GM08714 (cell line): Measurements from ENCODE around the gene CNTFR.
"Not testable (repeated sequence)": the region's sequence is repeated elsewhere in the genome, so short reads cannot be mapped to it uniquely, and the experiment has no call there.

Source experiments
- H3K4me3 ChIP-seq: fragments of 200-500 bp; sonication (Bioruptor generic); 2 replicates; pipeline ENCODE4 v1.5.1; 2014; ENCODE audit warnings: mild to moderate bottlenecking, low read length, inconsistent platforms
- ZNF274 ChIP-seq: IDR thresholded peaks from 2 replicates; pipeline ENCODE4 v1.6.1; 2012; ENCODE audit warnings: mild to moderate bottlenecking, low read depth, low read length

Gene CNTFR, protein sequence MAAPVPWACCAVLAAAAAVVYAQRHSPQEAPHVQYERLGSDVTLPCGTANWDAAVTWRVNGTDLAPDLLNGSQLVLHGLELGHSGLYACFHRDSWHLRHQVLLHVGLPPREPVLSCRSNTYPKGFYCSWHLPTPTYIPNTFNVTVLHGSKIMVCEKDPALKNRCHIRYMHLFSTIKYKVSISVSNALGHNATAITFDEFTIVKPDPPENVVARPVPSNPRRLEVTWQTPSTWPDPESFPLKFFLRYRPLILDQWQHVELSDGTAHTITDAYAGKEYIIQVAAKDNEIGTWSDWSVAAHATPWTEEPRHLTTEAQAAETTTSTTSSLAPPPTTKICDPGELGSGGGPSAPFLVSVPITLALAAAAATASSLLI

DNA sequence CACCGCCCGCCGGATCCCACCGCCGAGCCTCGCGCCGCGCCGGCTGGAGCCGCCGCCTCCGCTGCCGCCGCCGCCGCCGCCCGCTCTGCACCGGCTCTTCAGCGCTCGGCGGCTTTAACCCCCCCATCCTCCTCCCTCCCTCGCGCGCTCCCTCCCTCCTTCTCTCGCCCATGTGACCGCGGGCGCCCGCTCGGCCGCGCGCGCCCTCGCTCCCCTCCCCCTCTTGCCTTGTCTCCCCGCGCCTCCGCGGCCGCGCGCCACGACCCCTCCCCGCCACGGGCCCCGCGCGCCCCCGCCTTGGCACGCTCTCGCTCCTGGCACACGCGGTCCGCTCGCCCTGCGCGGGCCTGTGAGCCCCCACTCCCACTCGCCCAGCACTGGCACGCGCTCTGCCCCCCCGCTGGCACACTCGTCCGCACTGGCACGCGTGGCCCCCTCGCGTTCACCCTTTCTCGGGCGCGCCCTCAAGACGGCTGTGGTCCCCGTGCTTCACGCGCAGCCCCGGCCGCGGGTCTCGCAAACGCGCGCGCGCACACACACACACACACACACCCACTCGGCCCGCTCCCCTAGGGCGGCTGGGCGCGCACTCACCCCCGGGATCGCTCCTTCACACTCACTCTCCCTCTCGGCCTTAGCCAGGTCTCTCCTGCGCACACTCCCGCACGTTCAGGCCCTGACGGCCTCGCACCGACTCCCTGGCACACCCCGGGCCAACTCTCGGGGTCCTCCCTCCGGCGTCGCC lies at the start of gene CNTFR:
Gene CNTFR (minus strand): TSS at position 89 of the 745 bp plus-strand sequence. CDS start 20,743 bp downstream, outside the sequence.
- H3K4me3 ChIP-seq, result no peak within 1 kb of the TSS

DNA sequence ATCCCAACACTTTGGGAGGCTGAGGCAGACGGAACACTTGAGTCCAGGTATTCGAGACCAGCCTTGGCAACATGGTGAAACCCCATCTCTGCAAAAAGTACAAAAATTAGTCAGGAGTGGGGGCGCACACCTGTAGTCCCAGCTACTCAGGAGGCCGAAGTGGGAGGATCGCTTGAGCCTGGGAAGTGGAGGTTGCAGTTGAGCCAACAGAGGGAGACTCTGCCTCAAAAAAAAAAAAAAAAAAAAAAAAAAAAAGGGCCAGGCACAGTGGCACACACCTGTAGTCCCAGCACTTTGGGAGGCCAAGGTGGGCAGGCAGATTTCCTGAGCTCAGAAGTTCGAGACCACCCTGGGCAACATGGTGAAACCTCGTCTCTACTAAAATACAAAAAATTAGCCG lies 49.8 kb upstream of the CNTFR start:
- H3K4me3 ChIP-seq, result not testable (repeated sequence)

More for the DNA sequence above, at the start of gene CNTFR:
- no peak for TF ChIP-seq ZNF274

DNA sequence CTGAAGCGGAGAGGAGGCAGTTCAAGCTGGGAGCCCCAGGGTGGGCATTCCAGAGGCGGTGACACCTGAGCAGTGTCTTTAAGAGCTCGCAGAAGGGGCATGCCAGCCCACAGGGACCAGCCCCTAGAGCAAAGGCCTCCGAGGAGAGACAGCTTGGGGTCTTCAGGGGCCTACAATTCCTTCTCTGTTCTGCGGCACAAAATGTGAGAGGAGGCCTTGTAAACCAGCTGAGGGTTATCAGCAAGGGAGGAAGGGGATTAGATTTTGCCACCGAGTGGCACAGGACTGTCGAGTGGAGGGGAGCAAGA lies 48.6 kb upstream of the CNTFR start:
- TF ChIP-seq ZNF274, result no peak
- H3K4me3 ChIP-seq, result peak overlapping the region; percentile 66; the same call in 1 of the 2 replicates

DNA sequence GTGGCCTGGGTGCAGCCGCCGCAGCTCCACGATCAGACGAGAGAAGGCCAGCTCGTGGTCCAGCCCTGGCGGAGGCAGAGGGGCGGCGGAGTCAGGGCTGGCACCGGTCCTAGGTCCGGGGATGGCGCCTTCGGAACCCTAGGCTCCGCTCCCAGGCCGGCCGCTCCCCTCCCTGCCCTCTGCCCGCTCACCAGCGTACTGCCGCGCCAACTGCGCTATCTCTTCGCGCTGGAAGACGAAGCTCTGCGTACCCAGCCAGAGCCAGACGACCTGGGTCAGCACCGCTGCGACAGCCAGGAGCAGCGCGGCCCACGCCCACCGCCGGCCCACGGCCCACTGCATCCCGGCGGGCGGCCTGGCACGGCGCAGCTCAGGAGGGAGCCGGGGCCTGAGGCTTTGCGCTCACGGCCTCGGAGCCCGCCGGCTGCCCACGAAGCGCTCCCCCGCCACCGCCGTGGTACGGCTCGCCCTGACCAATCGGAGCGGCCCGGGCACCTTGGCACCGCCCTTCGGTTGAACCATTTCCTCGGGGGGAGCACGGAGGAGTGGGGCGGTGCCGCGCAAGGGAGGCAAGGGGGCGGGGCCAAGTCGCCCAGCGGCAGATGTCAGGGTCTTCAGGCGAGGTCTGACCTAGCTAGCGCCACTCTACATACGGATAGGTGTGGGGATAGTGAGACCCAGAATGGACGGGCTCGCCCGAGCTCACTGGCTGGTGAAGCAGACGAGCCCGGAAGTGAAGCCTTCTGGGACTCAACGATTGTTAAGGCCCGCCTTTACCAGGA lies 48.0 kb upstream of the CNTFR start, which contains the start of gene SIGMAR1:
Gene SIGMAR1 (minus strand): TSS at position 432 of the 782 bp plus-strand sequence. CDS start 90 bp downstream, at position 342.
- H3K4me3 ChIP-seq, result peak within 1 kb of the TSS; percentile 66; the same call in 1 of the 2 replicates
- TF ChIP-seq ZNF274, result no peak

DNA sequence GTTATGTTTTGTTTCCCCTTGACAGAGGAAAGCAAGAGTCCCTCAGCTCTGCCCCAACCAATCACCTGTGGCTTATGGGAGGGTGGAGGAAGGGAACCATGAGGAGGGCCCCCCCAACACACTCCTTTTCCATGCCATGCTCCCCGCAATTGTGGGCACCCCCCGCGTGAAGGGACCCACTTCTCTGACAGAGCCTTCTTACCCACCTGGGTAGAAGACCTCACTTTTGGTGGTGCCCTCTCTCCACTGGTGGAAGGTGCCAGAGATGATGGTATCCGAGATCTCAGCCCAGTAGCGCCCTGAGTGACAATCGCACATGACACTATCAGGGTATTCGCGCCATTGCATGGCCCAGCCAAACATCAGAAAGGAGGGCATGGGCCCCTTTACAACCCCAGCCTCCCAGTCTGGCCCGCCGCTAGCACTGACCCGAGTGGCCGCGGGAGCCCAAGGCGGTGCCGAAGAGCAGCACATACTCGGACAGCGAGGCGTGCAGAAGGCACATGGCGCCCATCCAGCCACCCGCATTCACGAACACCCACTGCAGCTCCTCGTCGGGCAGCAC lies 47.3 kb upstream of the CNTFR start:
- TF ChIP-seq ZNF274, result no peak
- H3K4me3 ChIP-seq, result peak overlapping the region; percentile 66; the same call in 1 of the 2 replicates

GRCh38 chr9:34635556-34635955 lies 46.0 kb upstream of the CNTFR start:
- TF ChIP-seq ZNF274, result no peak
- H3K4me3 ChIP-seq, result no peak overlapping the region

DNA sequence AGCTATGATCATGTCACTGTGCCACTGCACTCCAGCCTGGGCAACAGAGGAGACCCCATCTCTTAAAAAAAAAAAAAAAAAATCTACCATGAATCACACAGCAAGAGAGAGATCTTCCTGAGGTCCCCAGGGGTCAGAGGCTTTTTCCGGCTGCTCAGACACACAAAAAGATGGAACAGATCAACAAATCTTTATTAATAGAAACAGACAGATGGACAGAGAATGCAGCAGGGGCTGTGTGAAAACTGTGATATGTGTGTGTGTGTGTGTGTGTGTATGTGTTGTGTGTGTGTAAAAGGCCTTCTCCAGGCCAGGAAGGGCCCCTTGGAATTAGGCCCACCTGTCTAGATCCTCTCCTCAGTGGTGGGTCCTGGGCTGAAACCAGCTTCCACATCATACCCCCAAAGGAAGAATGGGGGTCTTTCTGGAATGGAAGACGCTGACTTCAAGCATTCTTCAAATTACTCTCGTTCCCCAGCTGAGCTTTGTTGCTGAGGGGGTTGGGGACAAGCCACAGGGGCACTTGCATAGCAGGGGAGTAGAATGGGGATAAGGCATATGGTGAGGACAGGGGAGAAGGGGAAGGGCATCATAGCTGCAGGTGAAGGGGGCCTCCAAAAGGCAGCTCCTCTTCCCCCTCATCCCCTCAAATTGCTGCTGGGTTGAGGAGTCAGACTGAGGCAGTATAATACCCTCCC lies 45.2 kb upstream of the CNTFR start:
- no peak overlapping the region for H3K4me3 ChIP-seq
- TF ChIP-seq ZNF274, result no peak

- TF ChIP-seq ZNF274, result no peak
- no peak overlapping the region for H3K4me3 ChIP-seq
Measured at GRCh38 chr9:34633851-34634550, 44.5 kb upstream of the CNTFR start.

- TF ChIP-seq ZNF274, result no peak
- no peak overlapping the region for H3K4me3 ChIP-seq
Measured at GRCh38 chr9:34633166-34633565, 43.6 kb upstream of the CNTFR start.

DNA sequence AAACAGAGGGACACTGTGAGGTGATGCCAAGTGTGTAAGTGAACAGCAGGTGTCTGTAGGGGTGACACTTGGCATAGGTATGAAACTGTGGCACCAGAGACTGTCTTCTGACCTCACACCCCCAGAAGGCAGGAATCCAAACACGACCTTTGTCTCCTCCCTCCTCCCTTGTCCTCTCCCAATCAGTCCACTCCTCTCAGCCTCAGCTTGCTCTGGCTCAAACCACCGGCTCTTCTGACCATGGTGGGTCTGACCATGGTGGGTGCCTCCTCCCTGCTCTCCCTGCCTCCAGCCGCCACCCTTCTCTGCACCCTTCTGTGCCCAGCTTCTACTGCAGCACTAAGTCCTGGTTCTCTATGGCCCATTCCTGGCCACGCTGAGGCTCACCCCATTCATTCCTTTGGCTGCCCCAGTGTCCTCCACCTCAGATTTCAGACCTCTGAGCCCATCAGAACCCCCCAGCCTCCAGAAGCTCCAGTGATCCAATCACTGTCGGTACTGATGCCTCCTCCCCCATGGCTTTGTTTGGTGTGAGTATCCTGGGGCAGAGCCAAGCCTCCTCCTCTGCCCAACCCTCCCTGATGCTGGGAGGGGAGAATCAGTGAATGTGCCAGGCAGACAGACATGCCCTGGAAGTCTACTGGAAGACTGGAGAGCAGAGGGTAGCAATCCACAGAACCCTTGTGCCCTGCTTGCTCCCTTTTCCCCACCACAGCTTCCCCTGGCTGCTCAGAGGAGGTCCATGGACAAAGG lies 41.1 kb upstream of the CNTFR start:
- TF ChIP-seq ZNF274, result no peak
- no peak overlapping the region for H3K4me3 ChIP-seq

GRCh38 chr9:34629491-34629808 lies 39.9 kb upstream of the CNTFR start:
- H3K4me3 ChIP-seq, result no peak overlapping the region
- no peak for TF ChIP-seq ZNF274

- H3K4me3 ChIP-seq, result no peak within 1 kb of the TSS; the same call in 1 of the 2 replicates
Measured at GRCh38 chr9:34628656-34629490, 39.3 kb upstream of the CNTFR start, which contains the start of gene ARID3C. ARID3C (minus strand) TSS chr9:34629066; CDS start chr9:34628014, 1,052 bp downstream.

More at GRCh38 chr9:34628656-34629490, 39.3 kb upstream of the CNTFR start, which contains the start of gene ARID3C:
- no peak for TF ChIP-seq ZNF274
